GM12872 (cell line): Measurements from ENCODE around the gene UBE2L6.

Experiments
- CTCF ChIP-seq: IDR thresholded peaks from 3 replicates; pipeline ENCODE4 v1.5.1; 2011; ENCODE audit warnings: low read depth, mild to moderate bottlenecking, low read length, moderate library complexity; ENCODE audit not compliant: insufficient read depth

UBE2L6 gene

GRCh38 chr11:57502376-57502775 lies 65.1 kb downstream of the UBE2L6 start:
- TF ChIP-seq CTCF = no peak

DNA sequence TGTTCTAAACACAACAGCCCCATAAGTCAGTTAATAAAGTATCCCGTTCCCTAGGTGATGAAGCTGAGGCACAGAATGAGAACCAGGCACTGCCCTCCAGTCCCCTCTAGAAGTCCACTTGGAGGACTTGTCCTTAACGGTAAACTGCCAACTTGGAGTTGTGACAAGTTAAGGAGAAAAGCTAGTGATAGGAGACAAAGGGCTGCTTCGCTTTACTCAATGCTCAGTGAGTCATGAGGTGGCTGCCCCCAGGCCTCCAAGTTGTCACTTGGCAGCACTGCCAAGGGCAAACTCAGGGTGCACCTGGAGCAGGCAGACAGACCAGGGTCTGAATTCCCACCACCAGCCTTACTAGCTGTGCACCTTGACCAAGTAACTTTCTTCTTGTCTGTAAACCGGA lies 65.5 kb downstream of the UBE2L6 start:
- no peak for TF ChIP-seq CTCF
